Vagina (tissue), 2 donors: Measurements from ENCODE around the gene PNPLA8. TPM values are rescaled to one million over a fixed set of nuclear protein-coding genes. Genes with fewer than 3 reads are reported as not detected.

Experiments
- DNase-seq, 2 donors: peaks; one replicate each; pipeline ENCODE4 v3.0.0-alpha.2; 2017; ENCODE audit errors: extremely low spot score in 2 of 2
- H3K27ac ChIP-seq: fragments of 200-600 bp; sonication (generic); one replicate; pipeline ENCODE4 v1.5.1; 2019
- H3K27me3 ChIP-seq: fragments of 200-600 bp; sonication (generic); one replicate; pipeline ENCODE4 v1.5.1; 2019
- H3K36me3 ChIP-seq, 2 donors: fragments of 200-600 bp; sonication (generic); one replicate each; pipeline ENCODE4 v1.5.1; 2017 to 2019
- H3K4me1 ChIP-seq: fragments of 200-600 bp; sonication (generic); one replicate; pipeline ENCODE4 v1.5.1; 2019
- H3K4me3 ChIP-seq, 2 donors: fragments of 200-600 bp; sonication (generic); 1 replicate in 1 of 2; 2 replicates in 1 of 2; pipeline ENCODE4 v1.5.1; 2016 to 2019
- H3K9me3 ChIP-seq: fragments of 200-600 bp; sonication (generic); one replicate; pipeline ENCODE4 v1.5.1; 2019
- CTCF ChIP-seq, 3 experiments: fragments of 450-650 bp in 2 of 3; fragments of 200-600 bp in 1 of 3; sonication (generic) in 1 of 3; IDR thresholded peaks; one replicate each; pipeline ENCODE4 v1.5.1; 2017 to 2019; ENCODE audit warnings: antibody characterized with exemption in 3 of 3, mild to moderate bottlenecking in 2 of 3, moderate library complexity in 2 of 3
- POLR2A ChIP-seq, 2 donors: fragments of 450-650 bp; IDR thresholded peaks; one replicate each; pipeline ENCODE4 v1.6.1; 2017; ENCODE audit warnings: antibody characterized with exemption in 2 of 2, mild to moderate bottlenecking in 2 of 2, moderate library complexity in 2 of 2
- POLR2AphosphoS5 ChIP-seq, 2 donors: sonication (generic); formaldehyde crosslinking; IDR thresholded peaks; one replicate each; pipeline ENCODE4 v1.9.0; 2017; ENCODE audit warnings: antibody characterized with exemption in 2 of 2, mild to moderate bottlenecking in 2 of 2, low read depth in 1 of 2; ENCODE audit not compliant: insufficient read depth in 1 of 2
- intact Hi-C: fragments of 100-400 bp; cut with DNase I; formaldehyde crosslinking; loops from one replicate; pipeline ENCODE4 v1.15.1; 2023
- total RNA-seq: library from RNA; depleted of rRNA; stranded (reverse); fragments of >200 nt; gene quantifications from one replicate; pipeline ENCODE4 v1.2.3, GENCODE V29; 2016

Gene PNPLA8
- total RNA-seq, 1 donor from 2014 or later = 18.7 TPM

DNA sequence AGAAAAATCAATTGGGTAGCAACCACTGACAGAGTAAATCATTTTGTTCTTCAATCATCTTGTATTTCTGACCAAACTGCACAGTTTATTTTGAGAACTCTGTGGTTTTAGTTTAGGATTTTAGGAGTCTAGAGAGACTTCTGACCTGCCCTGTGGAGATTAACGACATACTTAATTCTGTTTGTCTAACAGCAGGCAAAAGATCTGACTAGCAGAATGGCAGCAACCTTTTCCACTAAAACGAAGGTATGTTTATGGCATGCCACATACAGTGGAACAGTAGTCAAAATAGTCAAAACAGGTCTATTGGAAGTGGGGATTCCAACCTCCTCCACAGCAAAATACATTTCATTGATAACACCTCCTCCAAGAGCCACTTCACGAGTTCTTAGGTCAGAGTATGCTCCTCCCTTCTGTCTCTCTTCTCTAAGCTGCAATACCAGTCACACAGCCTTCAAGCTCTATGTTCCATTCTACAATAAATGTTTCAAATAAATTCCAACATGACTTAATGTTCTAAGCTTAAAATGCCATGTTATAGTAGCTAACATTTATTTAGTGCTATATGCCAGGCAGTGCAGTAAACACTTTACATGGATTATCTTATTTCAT lies 104.1 kb downstream of the PNPLA8 start:
- TF ChIP-seq POLR2AphosphoS5 (IDR thresholded peaks at IDR 0.05; ENCODE audit: insufficient read depth in 1 of 2, low read depth in 1 of 2) (no peak), CTCF (IDR thresholded peaks at IDR 0.05) (no peak), POLR2A (IDR thresholded peaks at IDR 0.05) (no peak)
- intact Hi-C loops = no loop called here
- DNase-seq = no peak
- H3K4me3 ChIP-seq = no peak overlapping the region
- H3K27ac ChIP-seq = no peak overlapping the region
- H3K9me3 ChIP-seq = no peaks in the 10 kb centered on the region
- H3K27me3 ChIP-seq = no peaks in the 10 kb centered on the region
- no peaks in the 10 kb centered on the region for H3K36me3 ChIP-seq
- no peaks in the 10 kb centered on the region for H3K4me1 ChIP-seq

Other genes starting within 250 kb of the PNPLA8 start
- gene NRCAM, start 69.7 kb downstream of the PNPLA8 start, total RNA-seq = 7.9 TPM
- gene THAP5, start 43.6 kb upstream of the PNPLA8 start, total RNA-seq = 14.5 TPM
- gene DNAJB9, start 43.7 kb upstream of the PNPLA8 start, total RNA-seq = 28.7 TPM